Lower lobe of right lung (tissue), 2 donors: ENCODE measurements around the gene VSIG8. TPM values are rescaled to one million over a fixed set of nuclear protein-coding genes. Genes with fewer than 3 reads are reported as not detected.

Experiments used
- ATAC-seq, 2 donors: fragments of 200-7000 bp; cut with Tn5 transposase; one replicate each; pipeline ENCODE4 v1.9.1; 2020 to 2022; ENCODE audit warnings: mild to moderate bottlenecking in 2 of 2, moderate library complexity in 2 of 2
- DNase-seq: peaks from one replicate; pipeline ENCODE4 v3.0.0-alpha.2; 2020
- H3K27ac ChIP-seq: fragments of 200-600 bp; one replicate; pipeline ENCODE4 v1.8.0; 2022
- H3K27me3 ChIP-seq: fragments of 200-600 bp; one replicate; pipeline ENCODE4 v1.8.0; 2022; ENCODE audit warnings: low read depth
- H3K36me3 ChIP-seq: fragments of 200-600 bp; one replicate; pipeline ENCODE4 v1.8.0; 2022; ENCODE audit warnings: mild to moderate bottlenecking
- H3K4me1 ChIP-seq: fragments of 200-600 bp; one replicate; pipeline ENCODE4 v1.8.0; 2022
- H3K4me3 ChIP-seq: fragments of 200-600 bp; one replicate; pipeline ENCODE4 v1.8.0; 2022; ENCODE audit warnings: mild to moderate bottlenecking
- H3K9me3 ChIP-seq: fragments of 200-600 bp; one replicate; pipeline ENCODE4 v1.8.0; 2022
- intact Hi-C: fragments of 100-400 bp; cut with DNase I; formaldehyde crosslinking; loops from one replicate; pipeline ENCODE4 v1.11.0; 2022
- total RNA-seq: library from RNA; stranded (reverse); fragmentation: NEBNext Ultra II Directional; extraction: Animal tissue kit (Norgen Biotek cat#: 25700); gene quantifications from one replicate; pipeline ENCODE4 v1.2.1, GENCODE V29; 2021
- TF ChIP-seq, protein P1 (sequence below): fragments of 200-600 bp; IDR thresholded peaks from one replicate; pipeline ENCODE4 v1.8.0; 2022; ENCODE audit warnings: antibody characterized with exemption, mild to moderate bottlenecking
- donor health status: DM: no; HTN: yes; CAD: no; lungs with severe emphysema.

Gene VSIG8
- total RNA-seq, 1 donor from 2014 or later: 0.35 TPM

- peaks cover 19% of the 10 kb centered on the region for H3K36me3 ChIP-seq
- DNase-seq (no peak), ATAC-seq (no peak)
- no peaks in the 10 kb centered on the region for H3K4me1 ChIP-seq
- H3K9me3 ChIP-seq: no peaks in the 10 kb centered on the region
- TF ChIP-seq, protein P1, sequence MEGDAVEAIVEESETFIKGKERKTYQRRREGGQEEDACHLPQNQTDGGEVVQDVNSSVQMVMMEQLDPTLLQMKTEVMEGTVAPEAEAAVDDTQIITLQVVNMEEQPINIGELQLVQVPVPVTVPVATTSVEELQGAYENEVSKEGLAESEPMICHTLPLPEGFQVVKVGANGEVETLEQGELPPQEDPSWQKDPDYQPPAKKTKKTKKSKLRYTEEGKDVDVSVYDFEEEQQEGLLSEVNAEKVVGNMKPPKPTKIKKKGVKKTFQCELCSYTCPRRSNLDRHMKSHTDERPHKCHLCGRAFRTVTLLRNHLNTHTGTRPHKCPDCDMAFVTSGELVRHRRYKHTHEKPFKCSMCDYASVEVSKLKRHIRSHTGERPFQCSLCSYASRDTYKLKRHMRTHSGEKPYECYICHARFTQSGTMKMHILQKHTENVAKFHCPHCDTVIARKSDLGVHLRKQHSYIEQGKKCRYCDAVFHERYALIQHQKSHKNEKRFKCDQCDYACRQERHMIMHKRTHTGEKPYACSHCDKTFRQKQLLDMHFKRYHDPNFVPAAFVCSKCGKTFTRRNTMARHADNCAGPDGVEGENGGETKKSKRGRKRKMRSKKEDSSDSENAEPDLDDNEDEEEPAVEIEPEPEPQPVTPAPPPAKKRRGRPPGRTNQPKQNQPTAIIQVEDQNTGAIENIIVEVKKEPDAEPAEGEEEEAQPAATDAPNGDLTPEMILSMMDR: no peak
- intact Hi-C loops: no loop called here
- H3K4me3 ChIP-seq: no peak overlapping the region
- H3K27ac ChIP-seq: no peak overlapping the region
- H3K27me3 ChIP-seq: no peaks in the 10 kb centered on the region
Observed at GRCh38 chr1:159835862-159836525, 26.5 kb downstream of the VSIG8 start.

DNA sequence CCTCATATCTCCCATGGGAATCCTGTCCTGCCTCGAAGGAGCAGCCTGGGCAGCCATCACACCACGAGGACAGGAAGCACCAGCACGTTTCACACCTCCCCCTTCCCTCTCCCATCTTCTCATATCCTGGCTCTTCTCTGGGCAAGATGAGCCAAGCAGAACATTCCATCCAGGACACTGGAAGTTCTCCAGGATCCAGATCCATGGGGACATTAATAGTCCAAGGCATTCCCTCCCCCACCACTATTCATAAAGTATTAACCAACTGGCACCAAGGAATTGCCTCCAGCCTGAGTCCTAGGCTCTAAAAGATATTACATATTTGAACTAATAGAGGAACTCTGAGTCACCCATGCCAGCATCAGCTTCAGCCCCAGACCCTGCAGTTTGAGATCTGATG lies 27.1 kb downstream of the VSIG8 start:
- Histone ChIP-seq H3K4me1 (peaks cover 4% of the 10 kb centered on the region), H3K27ac (no peak overlapping the region), H3K9me3 (no peaks in the 10 kb centered on the region), H3K36me3 (peaks cover 19% of the 10 kb centered on the region), H3K27me3 (no peaks in the 10 kb centered on the region), H3K4me3 (no peak overlapping the region)
- ATAC-seq (no peak), DNase-seq (no peak)
- intact Hi-C loops: no loop called here
- TF ChIP-seq, protein P1: no peak

DNA sequence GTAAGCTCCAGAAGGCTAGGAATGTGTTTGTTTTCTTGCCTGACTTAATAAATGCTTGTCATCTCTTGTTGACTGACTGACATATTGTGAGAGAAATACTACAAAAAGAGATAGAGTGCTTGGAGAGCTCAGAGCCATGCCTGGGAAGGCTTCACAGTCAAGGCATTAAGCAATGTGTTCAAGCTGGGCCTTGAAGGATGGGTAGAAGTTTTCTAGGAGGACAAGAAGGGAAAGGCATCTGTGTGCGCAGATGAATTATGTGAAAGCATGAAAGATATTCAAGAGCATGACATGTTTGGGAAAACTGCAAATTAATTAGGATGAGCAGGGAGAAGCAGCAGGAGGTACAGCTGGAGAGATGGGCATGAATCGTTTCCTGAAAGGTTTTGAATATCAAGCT lies 30.1 kb downstream of the VSIG8 start:
- intact Hi-C loops: no loop called here
- no peak for DNase-seq
- no peak for ATAC-seq
- peaks cover 13% of the 10 kb centered on the region for H3K36me3 ChIP-seq
- H3K9me3 ChIP-seq: no peaks in the 10 kb centered on the region
- no peaks in the 10 kb centered on the region for H3K27me3 ChIP-seq
- TF ChIP-seq, protein P1: no peak
- H3K4me1 ChIP-seq: peaks cover 35% of the 10 kb centered on the region
- no peak overlapping the region for H3K4me3 ChIP-seq
- H3K27ac ChIP-seq: no peak overlapping the region

DNA sequence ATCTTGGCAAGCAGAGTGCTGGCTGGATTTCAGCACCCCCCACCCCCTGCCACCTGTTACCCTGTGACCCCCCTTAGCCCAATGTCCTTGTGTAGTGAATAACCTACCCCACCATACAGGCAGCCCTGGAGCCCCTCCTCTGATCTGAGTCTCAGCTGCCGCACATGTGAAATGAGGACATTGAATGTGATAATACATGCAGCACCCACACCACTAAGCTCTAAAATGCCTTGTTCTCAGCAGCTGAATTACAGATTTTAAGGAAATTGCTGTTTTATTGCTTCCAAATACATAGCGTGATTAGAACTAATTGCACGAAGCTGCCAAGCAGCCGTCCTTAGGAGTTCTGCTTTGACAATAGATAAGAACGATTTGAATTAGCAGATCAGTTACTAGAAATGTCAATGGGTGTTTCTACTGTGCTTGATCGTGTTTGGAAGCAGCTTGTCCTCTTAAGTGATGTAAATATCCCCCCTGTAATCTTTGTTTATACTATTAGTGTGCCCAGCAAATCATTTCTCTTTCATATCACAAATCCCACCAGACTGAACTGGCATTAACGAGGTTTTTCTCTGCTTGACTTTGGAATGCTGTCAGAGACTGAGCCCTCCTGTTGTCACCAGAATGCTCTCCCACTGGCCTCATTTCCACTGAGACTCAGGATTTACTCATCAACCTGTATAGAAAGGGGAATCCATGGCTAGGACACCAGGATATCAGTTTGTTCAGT lies 30.9 kb downstream of the VSIG8 start:
- Histone ChIP-seq H3K27ac (no peak overlapping the region), H3K36me3 (peaks cover 13% of the 10 kb centered on the region), H3K9me3 (no peaks in the 10 kb centered on the region), H3K27me3 (no peaks in the 10 kb centered on the region), H3K4me3 (no peak overlapping the region), H3K4me1 (peaks cover 42% of the 10 kb centered on the region)
- ATAC-seq: no peak
- intact Hi-C loops: no loop called here
- no peak for DNase-seq
- TF ChIP-seq, protein P1: no peak

DNA sequence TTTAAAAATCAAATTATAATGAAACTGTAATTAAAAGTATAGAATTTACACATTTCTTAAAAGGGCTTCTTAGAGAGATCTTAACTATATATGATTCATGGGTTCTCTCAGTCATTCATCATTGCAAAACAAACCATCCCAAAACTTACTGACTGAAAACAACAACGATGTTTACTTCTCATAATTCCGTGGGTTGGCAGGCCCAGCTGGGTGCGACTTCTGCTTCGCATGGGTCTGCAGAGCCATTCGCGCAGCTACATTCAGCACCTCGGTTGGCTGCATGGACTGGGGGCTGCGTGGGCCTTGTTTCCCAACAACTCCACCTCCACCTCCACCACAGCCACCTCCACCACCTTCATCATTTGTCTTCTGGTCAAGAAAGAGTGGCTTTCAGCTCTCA lies 31.7 kb downstream of the VSIG8 start:
- Histone ChIP-seq H3K27ac (no peak overlapping the region), H3K4me1 (peaks cover 48% of the 10 kb centered on the region), H3K36me3 (peaks cover 11% of the 10 kb centered on the region), H3K4me3 (no peak overlapping the region), H3K27me3 (no peaks in the 10 kb centered on the region), H3K9me3 (no peaks in the 10 kb centered on the region)
- TF ChIP-seq, protein P1: no peak
- intact Hi-C loops: no loop called here
- DNase-seq (no peak), ATAC-seq (no peak)
